KMS-11 (cell line): ENCODE data around the gene PPARA.
A peak's percentile ranks its signal among the peaks of the same experiment; 100 is the strongest.
"Not testable (repeated sequence)": the region's sequence is repeated elsewhere in the genome, so short reads cannot be mapped to it uniquely, and the experiment has no call there.

ENCODE experiments used
- H2AFZ ChIP-seq: fragments of 200-600 bp; sonication (generic); 2 replicates; pipeline ENCODE4 v1.6.1; 2016; ENCODE audit warnings: antibody characterized with exemption, mixed run types, low read depth
- H3K27ac ChIP-seq: fragments of 200-600 bp; sonication (generic); 2 replicates; pipeline ENCODE4 v1.6.1; 2016; ENCODE audit warnings: mild to moderate bottlenecking, mixed run types
- H3K27me3 ChIP-seq: fragments of 200-600 bp; sonication (generic); 2 replicates; pipeline ENCODE4 v1.6.1; 2017; ENCODE audit warnings: mild to moderate bottlenecking, low read depth, mixed run types, moderate library complexity; ENCODE audit not compliant: insufficient read depth
- H3K36me3 ChIP-seq: fragments of 200-600 bp; sonication (generic); 2 replicates; pipeline ENCODE4 v1.6.1; 2017; ENCODE audit warnings: mild to moderate bottlenecking, mixed run types; ENCODE audit not compliant: insufficient read depth
- H3K4me1 ChIP-seq: fragments of 200-600 bp; sonication (generic); 2 replicates; pipeline ENCODE4 v1.6.1; 2016; ENCODE audit warnings: mild to moderate bottlenecking, low read depth, mixed run types; ENCODE audit not compliant: poor library complexity, severe bottlenecking
- H3K4me2 ChIP-seq: fragments of 200-600 bp; sonication (generic); 2 replicates; pipeline ENCODE4 v1.7.0; 2016; ENCODE audit warnings: mild to moderate bottlenecking, mixed run types
- H3K4me3 ChIP-seq: fragments of 200-600 bp; sonication (generic); IDR thresholded peaks from 2 replicates; pipeline ENCODE4 v1.6.1; 2017; ENCODE audit warnings: low read depth, low read length, mixed read lengths; ENCODE audit not compliant: insufficient read depth
- H3K79me2 ChIP-seq: fragments of 200-600 bp; sonication (generic); 2 replicates; pipeline ENCODE4 v1.6.1; 2016; ENCODE audit warnings: low read depth, mixed run types; ENCODE audit not compliant: insufficient read depth
- H3K9ac ChIP-seq: fragments of 200-600 bp; sonication (generic); 2 replicates; pipeline ENCODE4 v1.6.1; 2016; ENCODE audit warnings: mild to moderate bottlenecking, mixed run types
- H4K20me1 ChIP-seq: fragments of 200-600 bp; sonication (generic); 2 replicates; pipeline ENCODE4 v1.6.1; 2016; ENCODE audit warnings: mild to moderate bottlenecking, mixed run types; ENCODE audit not compliant: insufficient read depth
- TF ChIP-seq, protein P1 (sequence below): fragments of 200-600 bp; sonication (generic); conservative IDR thresholded peaks from 2 replicates; pipeline ENCODE4 v1.6.1; 2017; ENCODE audit warnings: low read depth, mild to moderate bottlenecking, antibody characterized with exemption, low read length, moderate library complexity, mixed read lengths

Gene PPARA

DNA sequence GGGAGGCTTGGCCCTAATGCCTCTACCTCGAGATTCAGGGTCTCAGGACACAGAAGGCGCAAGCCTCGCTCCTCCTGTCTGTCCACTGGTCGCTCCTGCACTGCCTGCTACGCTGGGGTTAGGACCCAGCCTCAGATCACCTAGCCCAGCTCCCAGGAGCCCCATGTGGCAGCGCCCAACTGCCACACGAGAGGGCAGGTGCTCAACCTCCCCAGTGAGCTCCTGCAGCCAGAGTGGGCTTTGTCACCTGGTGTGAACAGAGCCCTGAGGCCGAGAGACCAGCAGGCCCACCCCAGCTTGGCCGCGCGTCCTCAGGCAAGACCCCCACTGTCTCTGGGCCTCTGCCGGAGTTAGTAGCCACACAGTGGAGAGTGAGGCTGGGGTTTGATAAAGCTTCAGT is 21.7 kb upstream of the PPARA start:
- no peak overlapping the region for H3K4me2 ChIP-seq
- H3K4me1 ChIP-seq, result no peaks in the 10 kb centered on the region
- H2AFZ ChIP-seq, result no peak overlapping the region
- H3K27me3 ChIP-seq, result no peaks in the 10 kb centered on the region; the same call in 1 of the 2 replicates
- H3K4me3 ChIP-seq, result no peak overlapping the region
- H3K9ac ChIP-seq, result no peak overlapping the region
- H4K20me1 ChIP-seq, result no peaks in the 10 kb centered on the region
- no peaks in the 10 kb centered on the region for H3K36me3 ChIP-seq
- TF ChIP-seq, protein P1, sequence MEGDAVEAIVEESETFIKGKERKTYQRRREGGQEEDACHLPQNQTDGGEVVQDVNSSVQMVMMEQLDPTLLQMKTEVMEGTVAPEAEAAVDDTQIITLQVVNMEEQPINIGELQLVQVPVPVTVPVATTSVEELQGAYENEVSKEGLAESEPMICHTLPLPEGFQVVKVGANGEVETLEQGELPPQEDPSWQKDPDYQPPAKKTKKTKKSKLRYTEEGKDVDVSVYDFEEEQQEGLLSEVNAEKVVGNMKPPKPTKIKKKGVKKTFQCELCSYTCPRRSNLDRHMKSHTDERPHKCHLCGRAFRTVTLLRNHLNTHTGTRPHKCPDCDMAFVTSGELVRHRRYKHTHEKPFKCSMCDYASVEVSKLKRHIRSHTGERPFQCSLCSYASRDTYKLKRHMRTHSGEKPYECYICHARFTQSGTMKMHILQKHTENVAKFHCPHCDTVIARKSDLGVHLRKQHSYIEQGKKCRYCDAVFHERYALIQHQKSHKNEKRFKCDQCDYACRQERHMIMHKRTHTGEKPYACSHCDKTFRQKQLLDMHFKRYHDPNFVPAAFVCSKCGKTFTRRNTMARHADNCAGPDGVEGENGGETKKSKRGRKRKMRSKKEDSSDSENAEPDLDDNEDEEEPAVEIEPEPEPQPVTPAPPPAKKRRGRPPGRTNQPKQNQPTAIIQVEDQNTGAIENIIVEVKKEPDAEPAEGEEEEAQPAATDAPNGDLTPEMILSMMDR, result no peak
- no peaks in the 10 kb centered on the region for H3K79me2 ChIP-seq
- H3K27ac ChIP-seq, result no peak overlapping the region

DNA sequence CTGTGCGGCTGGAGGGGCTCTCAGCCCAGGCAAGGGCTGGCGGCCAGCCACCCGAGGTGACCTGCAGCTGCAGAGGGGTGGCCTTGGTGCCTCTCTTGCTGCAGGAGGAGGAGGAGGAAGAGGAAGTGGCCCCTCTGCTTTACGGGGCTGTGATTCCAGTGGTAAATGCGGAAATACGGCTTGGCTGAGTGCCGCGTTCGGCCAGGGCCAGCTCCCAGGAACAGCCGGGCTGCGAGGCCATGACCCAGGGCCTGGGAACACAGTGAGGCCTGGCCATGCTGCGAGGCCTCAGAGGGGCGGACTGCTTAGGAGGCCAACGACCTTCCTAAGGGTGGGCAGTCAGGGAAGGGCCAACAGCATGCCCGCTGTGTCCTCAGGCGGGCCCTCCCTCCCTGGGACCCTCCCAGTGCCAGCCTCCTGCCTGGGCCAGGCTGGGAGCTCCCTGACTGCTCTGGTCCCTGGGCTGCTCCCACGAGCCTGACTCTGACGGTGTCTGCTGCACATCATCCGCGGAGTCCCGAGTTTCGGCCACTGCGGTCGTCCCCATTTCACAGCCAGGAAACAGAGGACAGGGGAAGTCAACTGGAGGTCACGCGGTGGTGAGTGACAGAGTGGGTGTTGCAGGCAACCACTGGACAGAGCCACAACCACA is 20.8 kb upstream of the PPARA start:
- TF ChIP-seq, protein P1, result no peak
- Histone ChIP-seq H3K79me2 (no peaks in the 10 kb centered on the region), H3K4me3 (no peak overlapping the region), H3K36me3 (no peaks in the 10 kb centered on the region), H3K9ac (no peak overlapping the region), H3K4me2 (no peak overlapping the region), H4K20me1 (no peaks in the 10 kb centered on the region), H2AFZ (no peak overlapping the region), H3K4me1 (no peaks in the 10 kb centered on the region), H3K27me3 (no peaks in the 10 kb centered on the region; the same call in 1 of the 2 replicates), H3K27ac (no peak overlapping the region)

DNA sequence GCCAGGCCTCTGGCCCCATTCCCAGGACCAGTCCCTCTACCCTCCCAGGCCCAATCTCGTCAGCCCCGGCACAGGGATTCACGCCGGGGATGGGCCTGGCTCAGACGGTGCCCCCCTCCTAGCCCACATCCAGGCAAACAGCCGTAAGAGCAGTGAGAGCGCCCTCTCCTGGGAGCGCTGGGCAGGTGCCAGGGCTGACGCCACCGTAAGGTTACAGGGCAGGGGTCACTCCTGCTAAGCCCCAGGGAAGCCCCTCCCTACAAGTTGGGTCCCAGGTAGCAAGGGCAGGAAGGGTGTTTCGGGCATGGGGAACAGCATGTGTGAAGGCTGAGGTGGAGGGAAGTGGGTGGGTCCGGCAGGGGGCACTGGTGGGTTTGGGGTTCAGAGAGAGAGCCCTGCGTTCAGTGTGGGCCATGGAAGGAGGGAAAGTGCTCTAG is 19.2 kb upstream of the PPARA start:
- no peaks in the 10 kb centered on the region for H3K36me3 ChIP-seq
- H3K4me3 ChIP-seq, result no peak overlapping the region
- H3K27ac ChIP-seq, result no peak overlapping the region
- no peak overlapping the region for H2AFZ ChIP-seq
- no peak overlapping the region for H3K9ac ChIP-seq
- H3K4me2 ChIP-seq, result no peak overlapping the region
- no peaks in the 10 kb centered on the region for H4K20me1 ChIP-seq
- H3K79me2 ChIP-seq, result no peaks in the 10 kb centered on the region
- no peaks in the 10 kb centered on the region; the same call in 1 of the 2 replicates for H3K27me3 ChIP-seq
- TF ChIP-seq, protein P1, result peak; percentile 56
- no peaks in the 10 kb centered on the region for H3K4me1 ChIP-seq

DNA sequence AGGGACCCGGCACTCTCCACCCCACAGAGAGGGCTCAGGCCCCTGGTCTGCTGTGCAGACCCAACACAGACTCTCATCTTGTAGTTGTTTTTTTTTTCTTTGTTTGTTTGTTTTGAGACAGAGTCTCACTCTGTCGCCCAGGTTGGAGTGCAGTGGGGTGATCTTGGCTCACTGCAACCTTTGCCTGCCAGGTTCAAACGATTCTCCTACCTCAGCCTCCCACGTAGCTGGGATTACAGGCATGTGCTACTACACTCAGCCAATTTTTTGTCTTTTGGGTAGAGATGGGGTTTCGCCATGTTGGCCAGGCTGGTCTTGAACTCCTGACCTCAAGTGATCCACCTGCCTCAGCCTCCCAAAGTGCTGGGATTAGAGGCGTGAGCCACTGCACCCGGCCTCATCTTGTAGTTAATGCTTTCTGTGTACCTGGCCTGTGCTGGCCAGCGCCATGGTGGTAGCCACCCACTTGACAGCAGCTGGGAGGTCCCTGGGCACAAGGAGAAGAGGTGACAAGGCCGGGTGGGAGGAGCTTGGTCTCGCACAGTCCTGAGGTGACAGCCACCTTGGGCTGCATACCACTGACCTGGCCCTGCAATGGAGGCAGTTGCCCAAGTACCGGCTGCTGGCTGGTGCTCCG is 18.0 kb upstream of the PPARA start:
- not testable (repeated sequence) for H3K9ac ChIP-seq, H2AFZ ChIP-seq, H4K20me1 ChIP-seq, H3K79me2 ChIP-seq, H3K36me3 ChIP-seq, H3K4me3 ChIP-seq, H3K4me2 ChIP-seq, H3K27me3 ChIP-seq, H3K4me1 ChIP-seq, H3K27ac ChIP-seq
